ENCODE data around the gene WARS2.

WARS2 gene

DNA sequence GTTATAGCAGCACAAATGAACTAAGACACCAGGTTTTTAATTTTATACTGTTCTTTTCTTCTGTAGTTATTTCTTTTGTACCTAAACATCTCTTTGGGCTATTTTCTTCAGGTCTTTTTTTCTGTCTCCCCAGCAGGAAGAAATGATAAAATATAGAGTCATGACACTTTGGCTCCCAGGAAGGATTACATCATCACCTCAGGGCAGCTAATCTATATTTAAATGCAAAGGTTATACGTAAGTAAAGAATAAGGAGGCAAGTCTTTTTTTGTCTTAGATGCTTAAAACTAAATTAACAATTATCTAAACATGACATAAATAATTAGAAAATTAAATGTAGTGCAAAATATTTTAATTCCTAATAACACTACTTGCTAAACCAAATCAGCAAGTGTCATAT is 57.0 kb downstream of the WARS2 start:
- no peak for DNase-seq (ENCODE audit: low read depth)

DNA sequence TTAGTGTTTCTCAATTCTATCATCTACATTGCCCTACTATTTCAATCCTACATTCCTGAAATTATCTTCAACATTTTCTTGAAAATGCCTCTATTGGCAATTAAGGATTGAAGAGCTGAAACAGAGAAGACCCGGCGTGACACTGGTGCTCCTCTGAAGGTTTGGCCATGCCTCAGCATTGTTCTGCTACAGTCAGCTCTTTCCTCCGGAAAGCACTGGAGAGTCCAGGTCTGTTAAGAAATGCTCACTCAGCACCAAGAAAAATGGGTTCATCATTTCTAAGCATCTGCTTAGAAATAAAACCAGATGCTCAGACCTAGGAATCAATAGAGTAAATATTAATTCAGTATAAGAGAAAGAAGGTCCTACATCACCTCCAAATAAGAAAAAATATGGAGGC is 58.8 kb downstream of the WARS2 start:
- DNase-seq (ENCODE audit: low read depth): no peak

- DNase-seq (ENCODE audit: low read depth): peak; percentile 71
Measured at GRCh38 chr1:119081267-119081666, 59.2 kb downstream of the WARS2 start.

- peak; percentile 98 for DNase-seq (ENCODE audit: low read depth)
Measured at GRCh38 chr1:119080586-119080985, 59.9 kb downstream of the WARS2 start.

DNA sequence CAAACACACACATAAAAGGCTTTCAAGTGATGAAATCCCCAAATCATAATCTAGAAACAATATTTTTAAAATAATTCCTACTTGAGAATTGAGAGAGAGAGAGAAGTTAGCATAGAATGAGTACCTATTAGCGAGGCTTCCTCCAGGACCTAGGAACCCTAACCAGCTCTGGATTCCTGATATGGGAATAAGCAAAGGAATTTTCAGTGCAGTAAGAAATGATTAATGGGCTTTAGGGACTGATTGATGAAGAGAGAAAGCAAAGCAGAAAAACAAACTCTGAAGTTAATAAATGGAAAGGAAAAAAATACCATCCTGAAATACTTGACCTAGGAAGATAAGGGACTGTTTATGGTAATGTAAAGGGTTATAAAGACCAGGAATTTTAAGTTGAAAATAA is 60.6 kb downstream of the WARS2 start:
- DNase-seq (ENCODE audit: low read depth): no peak

- DNase-seq (ENCODE audit: low read depth): peak; percentile 80
Measured at GRCh38 chr1:119075614-119076013, 64.8 kb downstream of the WARS2 start.

DNA sequence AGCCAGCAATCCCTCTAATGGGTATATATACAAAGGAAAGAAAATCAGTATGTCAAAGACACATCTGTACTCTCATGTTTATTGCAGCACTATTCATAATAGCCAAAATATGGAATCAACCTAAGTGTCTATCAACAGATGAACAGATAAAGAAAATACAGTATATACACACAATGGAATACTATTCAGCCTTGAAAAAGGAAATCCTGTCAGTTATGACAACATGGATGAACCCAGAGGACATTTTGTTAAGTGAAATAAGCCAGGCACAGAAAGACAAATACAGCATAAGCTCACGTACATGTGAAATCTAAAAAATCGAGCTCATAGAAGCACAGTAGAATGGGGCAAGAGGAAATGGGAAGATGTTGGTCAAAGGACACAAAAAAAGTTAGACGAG is 69.1 kb downstream of the WARS2 start:
- DNase-seq (ENCODE audit: low read depth): no peak

- DNase-seq (ENCODE audit: low read depth): no peak
Measured at GRCh38 chr1:119069682-119070081, 70.8 kb downstream of the WARS2 start.

DNA sequence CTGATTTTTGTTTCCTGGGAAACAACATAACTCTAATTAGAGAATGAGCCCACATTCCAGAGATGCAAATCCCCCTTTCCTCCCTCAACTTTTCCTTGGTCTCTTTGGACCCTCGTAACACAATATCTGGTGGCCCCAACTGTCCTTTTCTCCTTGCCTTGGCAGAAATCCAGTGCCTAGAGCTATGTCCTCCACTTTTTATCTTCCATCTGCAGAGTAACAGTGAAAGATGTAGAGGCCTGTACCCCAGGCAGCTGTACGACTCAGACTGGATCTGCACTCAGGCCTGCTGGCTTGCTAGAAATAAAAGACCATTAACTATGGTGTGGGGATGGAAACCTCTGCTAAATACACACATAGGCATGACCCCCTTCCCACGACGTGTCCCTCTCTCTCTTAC is 72.0 kb downstream of the WARS2 start:
- no peak for DNase-seq (ENCODE audit: low read depth)

- DNase-seq (ENCODE audit: low read depth): no peak
Measured at GRCh38 chr1:119061700-119062099, 78.8 kb downstream of the WARS2 start.

DNA sequence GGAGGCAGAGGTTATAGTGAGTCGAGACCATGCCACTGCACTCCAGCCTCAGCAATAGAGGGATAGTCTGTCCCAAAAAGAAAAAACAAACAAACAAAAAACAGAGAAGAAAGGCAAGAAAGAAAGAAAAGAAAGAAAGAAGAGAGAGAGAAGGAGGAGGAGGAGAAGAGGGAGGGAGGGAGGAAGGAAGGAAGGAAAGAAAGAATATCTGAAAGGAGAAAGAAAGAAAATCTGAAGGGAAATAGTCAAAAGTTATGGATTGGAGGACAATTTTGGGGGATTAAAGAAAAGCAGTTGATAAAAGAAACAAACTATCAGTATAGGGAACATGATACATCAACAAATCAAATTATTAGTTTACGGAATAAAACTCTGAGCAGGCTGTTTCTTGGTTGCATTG is 84.9 kb downstream of the WARS2 start:
- no peak for DNase-seq (ENCODE audit: low read depth)

DNA sequence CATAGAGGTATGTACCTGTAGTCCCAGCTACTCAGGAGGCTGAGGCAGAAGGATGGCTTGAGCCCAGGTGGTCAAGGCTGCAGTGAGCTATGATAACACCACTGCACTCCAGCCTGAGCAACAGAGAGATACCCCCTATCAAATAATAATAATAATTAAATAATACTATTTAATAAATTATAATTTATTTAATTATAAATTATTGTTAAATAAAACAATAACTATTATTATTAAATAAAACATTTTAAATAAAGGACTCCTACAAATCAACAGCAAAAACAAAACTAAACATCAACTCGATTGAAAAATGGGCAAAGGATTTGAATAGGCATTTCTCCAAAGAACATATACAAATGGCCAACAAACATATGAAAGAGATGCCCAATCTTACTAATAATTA is 86.5 kb downstream of the WARS2 start:
- no peak for DNase-seq (ENCODE audit: low read depth)

DNA sequence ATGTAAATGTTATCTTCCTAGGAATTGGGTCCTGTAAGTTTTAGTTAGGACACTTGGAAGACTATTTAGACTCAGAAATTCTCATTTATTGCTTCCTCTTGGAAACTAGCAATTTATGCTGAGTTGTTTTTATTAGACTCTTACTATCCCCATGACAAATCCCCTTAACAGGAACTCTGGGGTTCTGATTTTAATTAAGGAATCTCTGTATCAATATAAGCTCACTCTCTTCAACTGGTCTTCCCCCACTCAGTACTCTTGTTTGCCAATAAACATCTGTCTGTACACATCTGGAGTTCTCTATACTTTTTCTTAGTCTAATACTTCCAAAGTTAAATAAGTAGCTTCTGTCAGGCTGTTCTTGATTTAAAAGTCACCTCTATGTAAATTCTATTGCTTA is 88.2 kb downstream of the WARS2 start:
- no peak for DNase-seq (ENCODE audit: low read depth)

- DNase-seq (ENCODE audit: low read depth): no peak
Measured at GRCh38 chr1:119048624-119049404, 91.6 kb downstream of the WARS2 start.

DNA sequence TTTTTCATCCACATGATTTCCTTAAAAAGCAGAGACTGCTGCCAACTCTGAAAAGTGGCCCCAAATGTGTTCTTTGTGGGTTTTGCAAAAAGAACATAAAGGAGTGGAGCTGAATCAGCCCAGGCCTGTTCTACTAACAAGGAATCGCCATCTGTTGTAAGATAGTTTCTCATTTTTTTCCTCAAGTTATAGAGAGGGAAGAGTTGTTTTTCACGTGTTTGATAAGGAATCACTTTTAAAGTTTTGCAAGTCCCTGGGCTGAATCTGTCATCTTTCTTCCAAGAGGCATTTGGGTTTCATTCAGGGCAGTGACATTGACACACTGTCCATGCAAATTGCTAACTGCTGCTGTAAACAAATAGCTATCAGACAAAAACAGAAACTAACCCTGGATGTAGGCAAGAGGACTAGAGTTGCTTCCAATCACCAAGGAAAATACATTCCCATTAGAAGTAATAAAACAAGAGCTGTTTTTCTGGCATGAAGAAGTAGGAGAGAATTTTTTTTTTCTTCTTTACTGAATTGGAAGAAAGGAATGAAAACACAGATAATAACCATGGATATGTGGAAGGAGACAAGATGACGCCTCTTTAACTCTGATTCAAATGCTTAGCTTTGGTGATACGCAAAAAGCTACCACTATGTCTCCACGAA is 93.5 kb downstream of the WARS2 start:
- peak; percentile 26 for DNase-seq (ENCODE audit: low read depth)

DNA sequence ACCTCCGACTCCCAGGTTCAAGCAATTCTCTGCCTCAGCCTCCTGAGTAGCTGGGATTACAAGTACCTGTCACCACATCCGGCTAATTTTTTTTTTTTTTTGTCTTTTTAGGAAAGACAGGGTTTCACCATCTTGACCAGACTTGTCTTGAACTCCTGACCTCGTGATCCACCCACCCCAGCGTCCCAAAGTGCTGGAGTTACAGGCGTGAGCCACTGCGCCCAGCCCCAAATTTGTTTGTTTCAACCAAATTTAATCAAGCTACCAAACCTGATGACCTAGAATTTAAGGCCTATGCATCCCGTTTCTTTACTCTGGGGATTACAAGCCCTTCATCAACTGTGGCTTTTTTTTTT is 94.0 kb downstream of the WARS2 start:
- no peak for DNase-seq (ENCODE audit: low read depth)

DNA sequence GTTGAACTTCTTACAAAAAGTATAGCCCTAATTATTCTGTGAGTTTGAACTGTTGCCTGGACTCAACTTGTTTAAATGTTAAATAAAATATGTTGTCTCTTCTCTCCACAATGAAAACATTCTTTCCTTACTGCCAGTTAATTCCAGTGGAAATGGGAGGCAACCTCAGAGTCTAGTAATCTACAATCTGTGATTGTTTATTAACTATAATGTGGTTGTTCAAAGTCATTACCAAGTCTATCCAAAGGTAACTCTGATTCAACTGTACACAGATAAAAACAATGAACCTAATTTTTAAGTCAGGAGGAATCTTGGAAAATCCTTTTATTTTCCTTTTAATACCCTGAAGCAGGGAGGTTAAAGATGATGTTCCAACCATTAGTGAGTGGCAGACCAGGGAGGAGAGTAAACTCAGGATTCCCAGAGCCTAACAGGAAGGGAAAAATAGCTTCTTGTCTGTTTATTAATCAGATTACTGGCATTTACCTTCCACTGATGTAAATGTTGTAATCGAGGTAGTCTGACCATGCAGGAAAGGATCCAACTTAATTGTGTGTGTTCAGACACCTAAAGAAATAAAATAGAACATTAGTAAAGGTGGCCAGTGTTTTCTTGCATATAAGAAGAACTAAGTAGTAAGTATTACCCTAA is 95.2 kb downstream of the WARS2 start:
- no peak for DNase-seq (ENCODE audit: low read depth)

GRCh38 chr1:119040906-119041305 is 99.5 kb downstream of the WARS2 start:
- DNase-seq (ENCODE audit: low read depth): peak; percentile 74

DNA sequence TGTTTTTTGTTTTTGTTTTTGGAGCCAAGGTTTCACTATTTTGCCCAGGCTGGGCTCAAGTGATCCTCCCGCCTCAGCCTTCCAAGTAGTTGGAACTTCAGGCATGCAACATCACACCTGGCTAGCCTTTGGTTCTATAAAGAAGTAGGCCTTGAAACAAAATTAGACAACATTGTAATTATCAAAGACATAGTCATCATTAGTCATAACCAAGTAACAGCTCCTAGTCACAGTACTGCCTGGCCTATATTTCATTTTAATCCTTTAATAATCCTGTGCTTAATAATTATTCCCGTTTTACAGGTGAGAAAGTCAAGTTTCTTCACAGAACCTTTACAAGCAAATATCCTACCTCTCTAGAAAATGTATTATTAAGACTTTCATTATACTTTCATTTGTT is 100.0 kb downstream of the WARS2 start:
- DNase-seq (ENCODE audit: low read depth): no peak

GRCh38 chr1:119038363-119038762 is 102.1 kb downstream of the WARS2 start:
- DNase-seq (ENCODE audit: low read depth): no peak

DNA sequence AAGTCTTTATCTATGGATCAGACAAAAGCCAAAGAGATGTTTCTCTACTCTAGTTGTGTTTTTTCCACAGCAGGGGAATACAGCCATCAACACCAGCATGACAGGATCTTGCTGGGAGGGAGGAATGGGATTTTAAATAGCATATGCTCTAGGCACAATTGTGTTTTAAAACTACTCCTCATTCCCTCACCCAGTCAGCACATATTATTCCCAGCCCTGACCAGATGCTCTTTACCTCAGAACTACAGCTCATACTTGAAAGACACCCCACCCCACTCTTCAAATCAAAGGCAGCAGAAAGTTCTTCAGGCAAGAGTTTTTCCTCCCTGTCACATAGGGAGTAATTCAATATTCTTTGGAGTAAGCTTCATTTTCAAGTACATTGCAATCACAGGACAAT is 106.1 kb downstream of the WARS2 start:
- DNase-seq (ENCODE audit: low read depth): no peak

GRCh38 chr1:119032986-119033385 is 107.5 kb downstream of the WARS2 start:
- no peak for DNase-seq (ENCODE audit: low read depth)

DNA sequence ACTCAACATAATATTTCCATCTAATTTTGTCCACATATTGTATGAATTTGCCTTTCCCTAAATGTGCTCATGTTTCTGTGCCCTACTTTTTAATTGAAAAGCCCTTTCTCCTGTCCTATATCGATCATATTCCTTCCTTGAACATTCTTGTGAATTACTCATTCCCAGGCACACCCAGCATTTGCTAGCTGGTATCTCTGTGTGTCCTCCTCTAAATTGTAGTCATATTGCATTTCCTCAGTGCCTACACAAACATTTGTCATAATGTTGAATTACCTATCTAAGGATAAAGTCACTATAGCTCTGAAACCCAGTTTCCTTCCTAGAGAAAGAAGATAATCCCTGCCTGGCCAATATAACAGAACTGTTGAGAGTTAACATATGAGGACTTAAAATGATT is 112.7 kb downstream of the WARS2 start:
- DNase-seq (ENCODE audit: low read depth): no peak

DNA sequence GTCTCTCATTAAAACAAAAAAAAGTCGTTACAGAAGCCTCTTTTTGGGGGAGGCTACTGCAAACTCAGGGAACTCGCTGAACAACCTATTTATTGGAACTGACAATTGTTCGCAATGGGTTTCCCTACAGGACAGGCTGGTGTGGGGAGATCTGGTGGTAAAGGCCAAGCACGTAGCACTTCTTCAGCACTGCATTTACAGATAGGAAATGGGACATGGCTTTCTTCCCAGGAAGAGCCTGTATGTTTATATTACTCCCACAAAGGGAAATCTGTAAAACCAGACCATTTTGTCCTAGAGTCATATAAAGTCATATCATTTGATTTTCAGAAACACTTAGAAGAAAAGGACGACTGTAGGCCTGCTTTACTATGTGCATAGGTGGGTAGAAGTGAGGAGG is 113.5 kb downstream of the WARS2 start:
- no peak for DNase-seq (ENCODE audit: low read depth)
